GM21447 (cell line): ENCODE results near the gene SPOCK2.
"Not testable (repeated sequence)": the region's sequence is repeated elsewhere in the genome, so short reads cannot be mapped to it uniquely, and the experiment has no call there.

ENCODE experiments used
- ATAC-seq: cut with Tn5 transposase; IDR thresholded peaks from one replicate; pipeline ENCODE4 v1.9.1; 2021; ENCODE audit not compliant: unreplicated experiment

The SPOCK2 gene

GRCh38 chr10:72032409-72033162 is 55.8 kb downstream of the SPOCK2 start:
- not testable (repeated sequence) for ATAC-seq

DNA sequence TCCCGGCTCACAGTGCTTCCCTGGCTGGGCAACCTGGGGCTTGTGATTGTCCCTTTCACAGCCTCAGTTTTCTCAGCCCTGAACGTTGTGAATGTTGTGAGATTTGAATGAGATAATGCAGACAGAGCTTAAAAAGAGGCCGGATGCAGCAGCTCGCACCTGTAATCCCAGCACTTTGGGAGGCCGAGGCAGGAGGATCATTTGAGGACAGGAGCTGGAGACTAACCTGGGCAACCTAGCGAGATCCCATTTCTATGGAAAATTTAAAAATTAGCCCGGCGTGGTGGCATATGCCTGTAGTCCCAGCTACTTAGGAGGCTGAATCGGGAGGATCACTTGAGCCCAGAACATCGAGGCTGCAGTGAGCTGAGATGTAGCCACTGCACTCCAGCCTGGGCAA is 56.6 kb downstream of the SPOCK2 start:
- no peak for ATAC-seq

DNA sequence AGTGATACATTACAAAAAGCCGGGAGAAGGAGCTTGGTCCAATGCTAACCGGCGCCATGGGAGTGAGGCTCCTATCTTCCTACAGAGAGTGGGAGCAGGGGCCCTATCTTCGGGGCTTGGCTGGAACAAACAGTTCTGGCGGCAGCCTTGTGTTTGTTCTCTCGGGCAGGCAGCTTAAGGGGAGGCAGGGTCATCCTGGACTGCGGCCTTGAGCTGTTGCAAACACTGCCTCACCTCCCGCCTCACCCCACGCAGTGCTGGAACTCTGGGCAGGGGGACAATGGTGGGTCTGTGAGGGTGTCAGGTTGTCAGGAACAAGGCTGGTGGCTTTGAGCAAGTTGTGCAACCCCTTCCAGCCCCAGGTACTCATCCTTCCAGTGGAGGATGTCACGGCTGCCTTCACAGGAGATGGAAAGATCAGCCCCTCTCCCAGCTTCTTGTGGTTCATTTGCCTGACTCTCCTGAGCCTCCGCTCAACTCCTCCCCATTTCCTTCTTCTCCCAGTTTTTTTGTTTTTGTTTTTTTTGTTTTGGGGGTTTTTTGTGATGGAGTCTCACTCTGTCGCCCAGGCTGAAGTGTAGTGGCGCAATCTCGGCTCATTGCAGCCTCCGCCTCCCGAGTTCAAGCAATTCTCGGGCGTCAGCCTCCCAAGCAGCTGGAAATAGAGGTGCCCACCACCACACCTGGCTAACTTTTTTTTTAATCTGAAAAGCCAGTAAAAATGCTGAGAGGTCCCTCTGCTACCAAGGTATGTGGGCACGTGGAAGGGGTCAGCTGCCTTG is 57.4 kb downstream of the SPOCK2 start:
- no peak for ATAC-seq

DNA sequence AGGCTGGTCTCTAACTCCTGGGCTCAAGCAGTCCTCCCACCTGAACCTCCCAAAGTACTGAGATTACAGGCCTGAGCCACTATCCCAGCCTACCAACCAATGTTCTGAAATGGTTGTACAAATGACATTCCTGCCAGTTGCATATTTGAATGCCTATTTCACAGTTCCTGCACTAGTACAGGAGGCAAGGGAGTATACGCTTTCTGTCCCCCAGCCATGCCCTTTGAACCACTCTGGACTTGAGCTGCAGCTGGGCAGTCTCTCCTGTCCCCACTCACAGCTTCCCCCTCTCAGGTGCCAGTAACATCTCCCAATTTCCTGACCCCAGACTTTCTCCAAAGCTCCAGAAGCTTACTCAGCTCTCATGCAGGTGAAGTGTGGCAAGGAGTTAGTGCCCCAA is 58.9 kb downstream of the SPOCK2 start:
- no peak for ATAC-seq

GRCh38 chr10:72027498-72027897 is 60.9 kb downstream of the SPOCK2 start:
- ATAC-seq: no peak

- ATAC-seq: no peak
Observed at GRCh38 chr10:72026278-72027111, 61.9 kb downstream of the SPOCK2 start.

GRCh38 chr10:72025832-72026231 is 62.5 kb downstream of the SPOCK2 start:
- no peak for ATAC-seq

DNA sequence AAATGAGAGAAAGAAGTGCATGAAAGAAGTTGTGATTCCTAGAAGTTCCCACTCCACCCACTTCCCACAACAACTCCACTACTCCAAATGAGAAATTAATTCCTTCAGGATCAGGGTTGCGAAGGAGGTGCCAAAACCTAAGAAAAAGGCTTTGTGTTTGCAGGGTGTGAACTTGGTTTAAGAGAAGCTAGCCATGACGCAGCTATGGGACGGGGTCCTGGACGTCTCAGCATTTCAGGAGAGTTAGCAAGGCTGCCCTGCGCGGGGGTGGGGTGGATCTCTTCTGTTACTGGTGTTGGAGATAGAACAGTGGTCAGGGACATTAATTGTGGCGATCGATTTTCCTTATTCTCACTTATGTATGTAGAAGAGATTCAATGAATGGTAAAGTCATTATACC is 63.0 kb downstream of the SPOCK2 start:
- ATAC-seq: no peak

GRCh38 chr10:72024596-72024995 is 63.8 kb downstream of the SPOCK2 start:
- ATAC-seq: no peak

GRCh38 chr10:72022228-72022627 is 66.1 kb downstream of the SPOCK2 start:
- no peak for ATAC-seq

GRCh38 chr10:72020914-72021809 is 67.2 kb downstream of the SPOCK2 start:
- no peak for ATAC-seq

GRCh38 chr10:72019085-72019876 is 69.1 kb downstream of the SPOCK2 start:
- ATAC-seq: no peak

DNA sequence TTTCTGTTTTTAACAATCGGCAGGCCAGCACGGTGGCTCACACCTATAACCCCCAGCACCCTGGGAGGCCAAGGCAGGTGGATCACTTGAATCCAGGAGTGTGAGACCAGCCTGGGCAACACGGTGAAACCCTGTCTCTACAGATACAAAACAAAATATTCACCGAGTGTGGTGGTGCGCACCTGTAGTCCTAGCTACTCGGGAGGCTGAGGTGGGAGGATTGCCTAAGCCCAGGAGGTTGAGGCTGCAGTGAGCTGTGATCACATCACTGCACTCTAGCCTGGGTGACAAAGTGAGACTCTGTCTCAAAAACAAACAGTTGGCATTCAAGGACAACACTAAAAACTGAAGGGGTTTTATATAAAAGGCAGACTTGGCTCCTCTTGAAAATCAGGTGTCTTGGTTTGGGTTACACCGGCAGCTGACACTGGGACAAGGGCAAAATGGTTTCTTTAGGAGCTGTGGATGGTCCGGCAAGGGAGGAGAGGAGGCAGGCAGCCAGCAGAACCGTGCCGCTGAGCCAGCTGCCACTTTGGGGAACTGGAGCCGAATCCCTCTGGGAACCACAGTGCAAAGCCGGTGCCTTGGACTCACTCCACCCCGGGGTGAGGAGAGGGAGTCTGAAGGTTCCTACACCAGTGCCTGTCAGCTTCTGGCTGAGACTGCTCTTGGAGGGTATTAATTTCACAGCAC is 71.6 kb downstream of the SPOCK2 start:
- no peak for ATAC-seq

DNA sequence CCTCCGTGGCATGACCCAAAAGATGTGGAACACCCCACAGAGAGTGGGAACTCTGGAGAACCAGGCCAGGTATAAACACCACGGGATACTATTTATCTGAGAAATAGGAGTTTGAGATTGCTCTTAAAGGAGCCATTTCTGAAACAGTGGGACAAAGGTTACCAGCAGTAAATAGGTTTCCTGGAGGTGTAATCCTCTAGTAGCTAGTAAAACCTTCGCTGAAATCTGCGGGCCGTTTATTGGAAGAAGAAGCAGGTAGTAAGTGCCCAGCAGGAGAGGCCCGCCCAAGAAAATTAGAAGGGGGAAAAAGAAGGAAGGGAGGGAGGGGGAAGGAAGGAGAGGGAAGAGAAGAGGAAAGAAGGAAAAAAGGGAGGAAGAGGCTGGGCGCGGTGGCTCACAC is 72.5 kb downstream of the SPOCK2 start:
- ATAC-seq: no peak

DNA sequence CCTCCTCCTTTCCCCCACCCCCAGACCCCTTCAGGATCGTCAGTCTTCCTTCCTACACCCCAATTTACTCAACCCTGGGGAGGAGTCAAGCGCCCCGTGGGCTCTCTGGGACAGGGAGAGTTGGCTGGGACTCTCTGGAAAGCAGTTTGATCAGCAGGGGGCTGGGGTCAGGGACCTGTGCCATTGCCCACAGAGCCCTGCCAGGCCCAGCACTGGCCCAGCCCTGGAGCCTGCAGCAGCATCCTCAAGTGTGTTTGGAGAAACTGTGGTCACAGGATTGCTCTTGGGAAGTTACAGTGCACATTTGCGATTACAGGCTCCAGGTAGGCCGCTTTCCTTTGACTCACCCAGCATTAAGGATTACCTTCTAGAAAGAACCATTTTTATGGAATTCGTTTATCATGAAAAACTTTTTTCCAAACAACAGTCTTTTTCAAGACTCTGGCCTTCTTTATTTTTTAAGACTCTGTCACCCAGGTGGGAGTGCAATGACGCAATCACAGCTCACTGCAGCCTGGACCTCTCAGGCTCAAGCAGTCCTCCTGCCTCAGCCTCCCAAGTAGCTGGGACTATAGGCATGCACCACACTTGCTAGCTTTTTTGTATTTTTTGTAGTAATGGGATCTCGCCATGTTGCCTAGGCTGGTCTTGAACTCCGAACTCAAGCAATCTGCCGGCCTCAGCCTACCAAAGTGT is 73.4 kb downstream of the SPOCK2 start:
- no peak for ATAC-seq

DNA sequence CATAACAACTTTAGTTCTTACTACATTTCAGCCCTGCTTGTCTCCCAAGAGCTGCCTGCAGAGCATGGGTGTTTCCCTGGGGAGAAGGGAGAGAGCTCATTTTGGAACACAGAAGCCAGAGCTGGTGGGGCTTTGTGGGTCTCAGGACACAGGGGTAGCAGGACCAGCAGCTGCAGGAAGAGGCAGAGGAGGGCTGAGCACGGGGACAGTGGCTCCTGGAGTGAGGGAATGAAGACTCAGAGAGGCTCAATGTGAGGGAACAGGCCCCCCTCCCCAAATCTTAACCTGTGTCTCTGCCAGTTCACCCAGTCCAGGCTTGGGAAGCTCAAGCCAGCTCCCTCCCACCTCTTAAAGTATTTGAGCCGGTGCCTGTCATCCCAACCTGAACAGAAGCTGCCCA is 74.2 kb downstream of the SPOCK2 start:
- ATAC-seq: no peak

- no peak for ATAC-seq
Observed at GRCh38 chr10:72013202-72013945, 75.0 kb downstream of the SPOCK2 start.

DNA sequence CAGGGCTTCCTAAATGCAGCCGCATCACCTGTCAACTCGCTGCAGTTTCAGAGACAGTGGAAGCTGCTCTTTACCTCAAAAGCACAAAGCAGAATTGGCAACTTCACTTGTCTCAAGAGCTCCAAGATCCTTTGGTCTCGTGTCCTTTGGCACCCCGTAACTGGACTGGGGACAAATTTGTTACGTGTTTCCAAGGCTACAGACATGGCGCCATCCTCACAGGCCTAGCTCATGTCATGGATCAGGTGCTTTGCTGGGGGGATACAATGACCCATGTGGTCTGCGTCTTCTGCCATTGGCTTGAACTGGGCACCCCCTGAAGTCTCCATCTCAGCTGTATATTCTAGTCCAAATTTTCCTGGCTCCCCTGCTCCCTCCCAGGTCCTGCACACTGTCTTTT is 75.6 kb downstream of the SPOCK2 start:
- ATAC-seq: no peak
